ENCODE measurements around the gene MISP. TPM values are rescaled to one million over a fixed set of nuclear protein-coding genes. Genes with fewer than 3 reads are reported as not detected.

The MISP gene
- total RNA-seq, 2 donors from 2014 or later, result 7.3 to 9.3 TPM

- no peaks in the 10 kb centered on the region for H3K36me3 ChIP-seq
- H3K4me3 ChIP-seq, result no peak overlapping the region
- peak overlapping the region; percentile 73 to 77 for H3K27ac ChIP-seq
- H3K9me3 ChIP-seq, result no peaks in the 10 kb centered on the region
- H3K4me1 ChIP-seq (replicated peaks), result peaks cover 10% of the 10 kb centered on the region
- TF ChIP-seq CTCF (IDR thresholded peaks at IDR 0.05), result no peak
- TF ChIP-seq POLR2A (IDR thresholded peaks at IDR 0.05), result no peak
- TF ChIP-seq POLR2AphosphoS5 (IDR thresholded peaks at IDR 0.05), result no peak
- H3K27me3 ChIP-seq (replicated peaks; ENCODE audit: insufficient read depth), result no peaks in the 10 kb centered on the region
- no peak for DNase-seq (ENCODE audit: low spot score)
- WGBS, result 85% methylated on average over 8 of the region's 8 CpGs
- intact Hi-C loops (cut with DNase I), result no loop called here
Measured at GRCh38 chr19:711254-711653, 39.7 kb upstream of the MISP start.

GRCh38 chr19:715347-715746 lies 35.6 kb upstream of the MISP start:
- 96% methylated on average over 3 of the region's 3 CpGs for WGBS
- Histone ChIP-seq H3K4me3 (no peak overlapping the region), H3K27me3 (replicated peaks; ENCODE audit: insufficient read depth) (no peaks in the 10 kb centered on the region), H3K27ac (no peak overlapping the region), H3K4me1 (replicated peaks) (no peaks in the 10 kb centered on the region), H3K36me3 (no peaks in the 10 kb centered on the region), H3K9me3 (no peaks in the 10 kb centered on the region)
- intact Hi-C loops (cut with DNase I), result no loop called here
- TF ChIP-seq CTCF (IDR thresholded peaks at IDR 0.05), result no peak
- TF ChIP-seq POLR2AphosphoS5 (IDR thresholded peaks at IDR 0.05), result no peak
- TF ChIP-seq POLR2A (IDR thresholded peaks at IDR 0.05), result no peak
- no peak for DNase-seq (ENCODE audit: low spot score)

- Histone ChIP-seq H3K9me3 (no peaks in the 10 kb centered on the region), H3K36me3 (no peaks in the 10 kb centered on the region), H3K27ac (peak overlapping the region; percentile 23 to 53), H3K4me3 (no peak overlapping the region), H3K27me3 (replicated peaks; ENCODE audit: insufficient read depth) (no peaks in the 10 kb centered on the region), H3K4me1 (replicated peaks) (no peaks in the 10 kb centered on the region)
- WGBS, result 60% methylated on average over 23 of the region's 23 CpGs
- no peak for DNase-seq (ENCODE audit: low spot score)
- intact Hi-C loops (cut with DNase I), result no loop called here
- TF ChIP-seq CTCF (IDR thresholded peaks at IDR 0.05) (no peak), POLR2AphosphoS5 (IDR thresholded peaks at IDR 0.05) (no peak), POLR2A (IDR thresholded peaks at IDR 0.05) (no peak)
Measured at GRCh38 chr19:718251-718951, 32.5 kb upstream of the MISP start.

- TF ChIP-seq POLR2A (IDR thresholded peaks at IDR 0.05) (no peak), CTCF (IDR thresholded peaks at IDR 0.05) (no peak), POLR2AphosphoS5 (IDR thresholded peaks at IDR 0.05) (no peak)
- Histone ChIP-seq H3K4me1 (replicated peaks) (no peaks in the 10 kb centered on the region), H3K27ac (peak overlapping the region; percentile 23 to 53), H3K4me3 (no peak overlapping the region), H3K36me3 (no peaks in the 10 kb centered on the region), H3K9me3 (no peaks in the 10 kb centered on the region), H3K27me3 (replicated peaks; ENCODE audit: insufficient read depth) (no peaks in the 10 kb centered on the region)
- no peak for DNase-seq (ENCODE audit: low spot score)
- 25% methylated on average over 42 of the region's 54 CpGs for WGBS
- intact Hi-C loops (cut with DNase I), result no loop called here
Measured at GRCh38 chr19:718991-719512, 31.9 kb upstream of the MISP start.
